Loucy (cell line): ENCODE measurements around the gene CTDSPL.

Experiments used
- H2AFZ ChIP-seq: fragments of 200-600 bp; sonication (generic); 2 replicates; pipeline ENCODE4 v1.6.0; 2016; ENCODE audit warnings: antibody characterized with exemption, mild to moderate bottlenecking, low read length, moderate library complexity
- H3F3A ChIP-seq: fragments of 200-600 bp; 2 replicates; pipeline ENCODE4 v1.6.0; 2016; ENCODE audit warnings: antibody characterized with exemption, low read depth, mild to moderate bottlenecking
- H3K27me3 ChIP-seq: fragments of 200-600 bp; sonication (generic); 2 replicates; pipeline ENCODE4 v1.6.1; 2014; ENCODE audit warnings: low read length, mild to moderate bottlenecking; ENCODE audit not compliant: insufficient read depth, poor library complexity, severe bottlenecking
- H3K36me3 ChIP-seq: fragments of 200-600 bp; sonication (generic); 2 replicates; pipeline ENCODE4 v1.6.1; 2016; ENCODE audit warnings: low read length; ENCODE audit not compliant: insufficient read depth
- H3K4me1 ChIP-seq: fragments of 200-600 bp; sonication (generic); 2 replicates; pipeline ENCODE4 v1.5.1; 2014; ENCODE audit warnings: low read length, mild to moderate bottlenecking; ENCODE audit not compliant: insufficient read depth, poor library complexity, severe bottlenecking
- H3K4me2 ChIP-seq: fragments of 200-600 bp; sonication (generic); 2 replicates; pipeline ENCODE4 v1.6.0; 2014; ENCODE audit warnings: antibody characterized with exemption, low read length, low read depth, mild to moderate bottlenecking; ENCODE audit not compliant: poor library complexity, severe bottlenecking
- H3K4me3 ChIP-seq: fragments of 200-600 bp; sonication (generic); 2 replicates; pipeline ENCODE4 v1.5.1; 2014; ENCODE audit warnings: low read length, mild to moderate bottlenecking, mixed read lengths; ENCODE audit not compliant: poor library complexity, severe bottlenecking
- H3K79me2 ChIP-seq: fragments of 200-600 bp; sonication (generic); 2 replicates; pipeline ENCODE4 v1.6.1; 2014; ENCODE audit warnings: low read length; ENCODE audit not compliant: insufficient read depth
- H3K9ac ChIP-seq: fragments of 200-600 bp; sonication (generic); 2 replicates; pipeline ENCODE4 v1.6.0; 2014; ENCODE audit warnings: mild to moderate bottlenecking, low read depth, low read length, moderate library complexity; ENCODE audit not compliant: poor library complexity, severe bottlenecking
- H3K9me2 ChIP-seq: fragments of 200-600 bp; sonication (generic); replicated peaks from 2 replicates; pipeline ENCODE4 v1.6.1; 2016; ENCODE audit warnings: low read depth, low read length, mixed read lengths
- H3K9me3 ChIP-seq: fragments of 200-600 bp; sonication (generic); 2 replicates; pipeline ENCODE4 v1.6.1; 2014; ENCODE audit warnings: mild to moderate bottlenecking, antibody characterized with exemption, low read length, low read depth; ENCODE audit not compliant: insufficient read depth
- H4K20me1 ChIP-seq: fragments of 200-600 bp; sonication (generic); 2 replicates; pipeline ENCODE4 v1.6.0; 2014; ENCODE audit warnings: antibody characterized with exemption, low read length, mild to moderate bottlenecking; ENCODE audit not compliant: insufficient read depth, poor library complexity, severe bottlenecking
- CTCF ChIP-seq: fragments of 200-600 bp; sonication (generic); conservative IDR thresholded peaks from 2 replicates; pipeline ENCODE4 v1.5.1; 2014; ENCODE audit warnings: mild to moderate bottlenecking, antibody characterized with exemption, low read length
- EZH2phosphoT487 ChIP-seq: fragments of 200-600 bp; IDR thresholded peaks from 2 replicates; pipeline ENCODE4 v1.6.1; 2018; ENCODE audit warnings: antibody characterized with exemption, mild to moderate bottlenecking, moderate library complexity, borderline replicate concordance

Gene CTDSPL

DNA sequence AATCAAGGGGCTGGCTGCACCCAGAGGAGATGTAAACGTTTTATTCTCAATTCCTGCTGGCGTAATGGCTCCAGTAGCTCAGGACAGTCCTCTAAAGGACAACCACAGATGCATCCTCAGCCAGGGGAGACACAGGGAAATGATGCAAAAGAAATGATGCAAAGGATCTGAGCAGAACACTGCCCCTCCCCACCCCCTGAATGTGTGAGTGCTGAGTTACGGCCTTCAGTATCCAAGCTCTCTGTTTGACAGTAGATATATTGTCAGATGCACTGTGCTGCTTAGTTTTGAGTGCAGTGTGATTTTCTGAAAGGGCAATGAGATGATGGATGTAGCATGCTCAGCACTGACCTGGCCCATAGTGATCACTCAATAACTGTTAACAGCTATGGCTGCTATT, 41.4 kb upstream of the CTDSPL start:
- TF ChIP-seq EZH2phosphoT487, result no peak
- TF ChIP-seq CTCF, result no peak
- H3K9ac ChIP-seq, result no peak overlapping the region
- no peaks in the 10 kb centered on the region for H3K27me3 ChIP-seq
- H3K79me2 ChIP-seq, result no peaks in the 10 kb centered on the region
- no peak overlapping the region for H3K4me2 ChIP-seq
- no peaks in the 10 kb centered on the region for H3F3A ChIP-seq
- H3K4me1 ChIP-seq, result peaks cover 3% of the 10 kb centered on the region
- H2AFZ ChIP-seq, result no peak overlapping the region
- no peaks in the 10 kb centered on the region for H4K20me1 ChIP-seq
- no peaks in the 10 kb centered on the region for H3K9me3 ChIP-seq
- H3K9me2 ChIP-seq, result no peaks in the 10 kb centered on the region
- no peak overlapping the region for H3K4me3 ChIP-seq
- H3K36me3 ChIP-seq, result no peaks in the 10 kb centered on the region

DNA sequence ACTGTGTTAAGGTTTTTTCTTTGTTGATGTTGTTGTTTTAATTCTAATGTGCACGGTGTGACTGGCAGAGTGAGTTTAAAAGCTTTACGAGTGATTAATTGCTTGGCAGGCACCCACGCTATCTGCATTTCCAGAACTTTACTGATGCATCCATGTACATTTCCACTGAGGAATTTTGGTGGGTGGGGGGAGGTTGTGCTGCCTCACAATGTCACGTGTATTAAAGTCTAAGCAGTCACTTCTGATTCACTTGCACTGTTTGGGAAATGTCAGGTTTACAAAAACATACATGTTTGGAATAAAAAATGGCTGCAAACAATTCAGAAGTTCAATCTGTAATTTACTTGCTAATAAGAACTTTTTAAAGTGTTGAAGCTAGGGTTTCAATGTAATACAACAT, 38.5 kb upstream of the CTDSPL start:
- Histone ChIP-seq H3F3A (no peaks in the 10 kb centered on the region; the same call in 1 of the 2 replicates), H3K4me3 (no peak overlapping the region), H3K9me3 (no peaks in the 10 kb centered on the region), H4K20me1 (no peaks in the 10 kb centered on the region), H3K27me3 (no peaks in the 10 kb centered on the region), H3K9ac (no peak overlapping the region), H3K4me1 (peaks cover 3% of the 10 kb centered on the region), H2AFZ (no peak overlapping the region), H3K4me2 (no peak overlapping the region), H3K79me2 (no peaks in the 10 kb centered on the region), H3K9me2 (no peaks in the 10 kb centered on the region), H3K36me3 (no peaks in the 10 kb centered on the region)
- TF ChIP-seq EZH2phosphoT487, result no peak
- TF ChIP-seq CTCF, result no peak

DNA sequence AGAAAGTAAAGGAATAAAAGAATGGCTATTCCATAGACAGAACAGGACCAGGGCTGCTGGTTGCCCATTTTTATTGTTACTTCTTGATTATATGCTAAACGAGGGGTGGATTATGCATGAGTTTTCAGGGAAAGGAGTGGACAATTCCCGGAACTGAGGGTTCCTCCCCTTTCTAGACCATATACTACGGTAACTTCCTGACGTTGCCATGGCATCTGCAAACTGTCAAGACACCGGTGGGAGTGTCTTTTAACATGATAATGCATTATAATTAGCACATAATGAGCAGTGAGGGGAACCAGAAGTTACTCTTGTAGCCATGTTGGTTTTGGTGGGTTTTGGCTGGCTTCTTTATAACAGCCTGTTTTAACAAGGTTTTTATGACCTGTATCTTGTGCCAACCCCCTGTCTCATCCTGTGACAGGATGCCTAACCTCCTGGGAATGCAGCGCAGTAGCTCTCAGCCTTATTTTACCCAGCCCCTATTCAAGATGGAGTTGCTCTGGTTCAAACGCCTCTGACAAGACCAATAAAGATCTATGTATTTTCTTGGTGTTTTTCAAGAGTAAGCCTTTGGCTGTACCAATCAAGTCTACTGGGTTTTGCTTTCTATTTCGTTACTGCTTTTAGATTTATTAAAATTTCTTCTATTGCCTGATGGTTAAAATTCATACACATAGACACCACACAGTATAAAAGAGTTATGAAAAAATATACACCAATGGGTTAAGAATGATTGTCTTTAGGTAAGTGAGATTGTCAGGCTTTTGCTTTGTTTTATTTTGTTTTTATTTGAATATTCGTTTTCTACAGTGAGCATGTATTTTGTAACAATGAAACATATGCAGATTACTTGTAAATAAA, 37.4 kb upstream of the CTDSPL start:
- no peak overlapping the region for H2AFZ ChIP-seq
- no peak overlapping the region for H3K4me3 ChIP-seq
- H3K27me3 ChIP-seq, result no peaks in the 10 kb centered on the region
- H3K79me2 ChIP-seq, result no peaks in the 10 kb centered on the region
- TF ChIP-seq CTCF (no peak), EZH2phosphoT487 (no peak)
- no peak overlapping the region for H3K4me2 ChIP-seq
- H3K4me1 ChIP-seq, result peaks cover 3% of the 10 kb centered on the region
- H3F3A ChIP-seq, result no peaks in the 10 kb centered on the region; the same call in 1 of the 2 replicates
- H3K9me2 ChIP-seq, result no peaks in the 10 kb centered on the region
- H3K9ac ChIP-seq, result no peak overlapping the region
- no peaks in the 10 kb centered on the region for H3K9me3 ChIP-seq
- no peaks in the 10 kb centered on the region for H3K36me3 ChIP-seq
- H4K20me1 ChIP-seq, result no peaks in the 10 kb centered on the region
